Gastroesophageal sphincter (tissue), 3 donors: ENCODE measurements around the gene PCK2.

Experiments used
- POLR2A ChIP-seq, 2 donors: fragments of 450-650 bp; IDR thresholded peaks; one replicate each; pipeline ENCODE4 v1.6.1; 2017; ENCODE audit warnings: antibody characterized with exemption in 2 of 2, mild to moderate bottlenecking in 2 of 2, moderate library complexity in 1 of 2
- TF ChIP-seq, protein P1 (sequence below), 4 experiments: fragments of 200-600 bp in 2 of 4; fragments of 450-650 bp in 2 of 4; sonication (generic) in 1 of 4; IDR thresholded peaks; one replicate each; pipeline ENCODE4 v1.5.1; 2017 to 2019; ENCODE audit warnings: antibody characterized with exemption in 4 of 4, mild to moderate bottlenecking in 2 of 4, moderate library complexity in 2 of 4

DNA sequence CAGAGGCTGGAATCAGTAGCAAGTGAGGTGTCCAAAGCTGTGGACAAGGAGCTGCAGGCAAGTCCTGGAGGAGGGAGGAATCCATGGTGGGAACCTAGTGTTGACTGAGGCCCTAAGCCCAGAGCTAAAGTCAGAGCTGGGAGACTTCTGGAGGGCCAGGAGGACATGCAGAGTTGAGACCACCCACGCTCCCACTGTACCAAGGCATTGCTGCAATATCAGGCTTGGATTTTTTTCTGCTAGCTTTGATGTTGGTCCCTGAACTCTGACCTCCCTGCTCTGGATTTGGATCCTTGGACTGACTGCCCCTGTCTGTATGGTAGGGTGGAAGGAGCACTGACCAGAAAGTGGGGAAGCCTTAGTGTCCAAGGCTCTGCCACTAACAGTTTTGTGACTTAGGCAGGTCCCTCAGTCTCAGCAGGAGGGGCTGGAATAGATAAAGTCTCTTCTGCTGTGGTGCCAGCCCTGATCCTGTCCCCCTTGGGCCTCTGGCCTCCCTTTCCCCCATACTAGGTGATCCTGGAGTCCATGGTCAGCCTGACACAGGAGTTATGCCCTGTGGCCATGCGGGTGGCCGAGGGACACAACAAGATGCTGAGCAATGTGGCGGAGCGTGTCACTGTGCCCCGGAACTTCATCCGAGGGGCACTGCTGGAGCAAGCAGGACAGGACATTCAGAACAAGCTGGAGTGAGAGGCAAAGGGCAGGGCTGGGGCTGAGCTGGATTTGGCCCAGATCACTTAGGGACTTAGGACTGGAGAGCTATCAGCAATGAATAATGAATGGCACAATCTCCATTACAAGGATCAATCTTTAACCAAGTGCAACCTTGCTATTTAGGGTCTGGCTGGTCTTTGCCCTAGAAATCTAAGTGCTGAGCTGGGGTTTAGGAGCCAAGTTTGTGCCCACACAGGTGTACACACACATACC lies 32.9 kb upstream of the PCK2 start:
- TF ChIP-seq, protein P1, sequence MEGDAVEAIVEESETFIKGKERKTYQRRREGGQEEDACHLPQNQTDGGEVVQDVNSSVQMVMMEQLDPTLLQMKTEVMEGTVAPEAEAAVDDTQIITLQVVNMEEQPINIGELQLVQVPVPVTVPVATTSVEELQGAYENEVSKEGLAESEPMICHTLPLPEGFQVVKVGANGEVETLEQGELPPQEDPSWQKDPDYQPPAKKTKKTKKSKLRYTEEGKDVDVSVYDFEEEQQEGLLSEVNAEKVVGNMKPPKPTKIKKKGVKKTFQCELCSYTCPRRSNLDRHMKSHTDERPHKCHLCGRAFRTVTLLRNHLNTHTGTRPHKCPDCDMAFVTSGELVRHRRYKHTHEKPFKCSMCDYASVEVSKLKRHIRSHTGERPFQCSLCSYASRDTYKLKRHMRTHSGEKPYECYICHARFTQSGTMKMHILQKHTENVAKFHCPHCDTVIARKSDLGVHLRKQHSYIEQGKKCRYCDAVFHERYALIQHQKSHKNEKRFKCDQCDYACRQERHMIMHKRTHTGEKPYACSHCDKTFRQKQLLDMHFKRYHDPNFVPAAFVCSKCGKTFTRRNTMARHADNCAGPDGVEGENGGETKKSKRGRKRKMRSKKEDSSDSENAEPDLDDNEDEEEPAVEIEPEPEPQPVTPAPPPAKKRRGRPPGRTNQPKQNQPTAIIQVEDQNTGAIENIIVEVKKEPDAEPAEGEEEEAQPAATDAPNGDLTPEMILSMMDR (IDR thresholded peaks at IDR 0.05) = no peak
- no peak for TF ChIP-seq POLR2A (IDR thresholded peaks at IDR 0.05)
